Left kidney (tissue), 8 donors: ENCODE measurements around the gene JPT1. TPM values are rescaled to one million over a fixed set of nuclear protein-coding genes. Genes with fewer than 3 reads are reported as not detected.
A peak's percentile ranks its signal among the peaks of the same experiment; 100 is the strongest.
"Not testable (repeated sequence)": the region's sequence is repeated elsewhere in the genome, so short reads cannot be mapped to it uniquely, and the experiment has no call there.

Source experiments
- DNase-seq: peaks from one replicate; pipeline ENCODE4 v3.0.0-alpha.2; 2013
- long read RNA-seq, 8 donors: transcript quantifications; one replicate each; lab custom pipeline, GENCODE V29; 2026
- polyA plus RNA-seq: library from polyadenylated mRNA; unstranded; fragments of 120-200 nt; gene quantifications from one replicate; pipeline ENCODE4 v1.2.1, GENCODE V29; 2013; ENCODE audit not compliant: insufficient read length

The JPT1 gene
- 86.1 TPM for polyA plus RNA-seq
- long read RNA-seq, donor 1, partial matches to known transcripts: 0 of 25 reads
- long read RNA-seq, donor 1, other reads (novel, unspliced or antisense): 25 of 25 reads
- long read RNA-seq, donor 2, partial matches to known transcripts: 0 of 23 reads
- long read RNA-seq, donor 2, other reads (novel, unspliced or antisense): 23 of 23 reads
- long read RNA-seq, donor 3, partial matches to known transcripts: 0 of 26 reads
- long read RNA-seq, donor 3, other reads (novel, unspliced or antisense): 26 of 26 reads
- long read RNA-seq, donor 4: 0 reads
- long read RNA-seq, donor 5, partial matches to known transcripts: 0 of 27 reads
- long read RNA-seq, donor 5, other reads (novel, unspliced or antisense): 27 of 27 reads
- long read RNA-seq, donor 6, partial matches to known transcripts: 0 of 23 reads
- long read RNA-seq, donor 6, other reads (novel, unspliced or antisense): 23 of 23 reads
- long read RNA-seq, donor 7, partial matches to known transcripts: 0 of 28 reads
- long read RNA-seq, donor 7, other reads (novel, unspliced or antisense): 28 of 28 reads
- long read RNA-seq, donor 8, partial matches to known transcripts: 0 of 5 reads
- long read RNA-seq, donor 8, other reads (novel, unspliced or antisense): 5 of 5 reads

GRCh38 chr17:75154195-75155106 is at the start of gene JPT1:
TSS of gene JPT1 (minus strand) at chr17:75154512. CDS start at chr17:75154397, 115 bp downstream.
- DNase-seq: peak; percentile 99

GRCh38 chr17:75199886-75200618 is 45.7 kb upstream of the JPT1 start:
- no peak for DNase-seq

GRCh38 chr17:75194879-75195278 is 40.6 kb upstream of the JPT1 start:
- no peak for DNase-seq

GRCh38 chr17:75191584-75191983 is 37.3 kb upstream of the JPT1 start:
- DNase-seq: no peak

GRCh38 chr17:75188614-75189013 is 34.3 kb upstream of the JPT1 start:
- DNase-seq: no peak

- DNase-seq: no peak
Measured at GRCh38 chr17:75183999-75184884, 29.9 kb upstream of the JPT1 start.

- peak; percentile 95 for DNase-seq
Measured at GRCh38 chr17:75182569-75183436, 28.5 kb upstream of the JPT1 start, which contains the start of gene SUMO2. TSS of gene SUMO2 (minus strand) at chr17:75182959. CDS start at chr17:75182834, 125 bp downstream.

- DNase-seq: no peak
Measured at GRCh38 chr17:75182319-75182568, 27.9 kb upstream of the JPT1 start.

GRCh38 chr17:75181608-75182318 is 27.5 kb upstream of the JPT1 start:
- DNase-seq: no peak

GRCh38 chr17:75181110-75181509 is 26.8 kb upstream of the JPT1 start:
- no peak for DNase-seq

- no peak for DNase-seq
Measured at GRCh38 chr17:75178453-75178852, 24.1 kb upstream of the JPT1 start.

- DNase-seq: no peak
Measured at GRCh38 chr17:75176625-75177024, 22.3 kb upstream of the JPT1 start.

GRCh38 chr17:75174996-75175395 is 20.7 kb upstream of the JPT1 start:
- no peak for DNase-seq

GRCh38 chr17:75173526-75173925 is 19.2 kb upstream of the JPT1 start:
- no peak for DNase-seq

GRCh38 chr17:75168998-75169397 is 14.7 kb upstream of the JPT1 start:
- DNase-seq: no peak

GRCh38 chr17:75164606-75165005 is 10.3 kb upstream of the JPT1 start:
- DNase-seq: not testable (repeated sequence)

- DNase-seq: no peak
Measured at GRCh38 chr17:75163074-75163473, 8.8 kb upstream of the JPT1 start.

- DNase-seq: no peak
Measured at GRCh38 chr17:75160211-75160610, 5.9 kb upstream of the JPT1 start.
